Measurements from ENCODE around the gene ARHGEF26.

Gene ARHGEF26

GRCh38 chr3:154164387-154164786 lies 43.2 kb downstream of the ARHGEF26 start:
- DNase-seq: no peak

- no peak for DNase-seq
These were observed 48.0 kb downstream of the ARHGEF26 start for GRCh38 chr3:154168998-154169795.

- no peak for DNase-seq
These were observed 48.6 kb downstream of the ARHGEF26 start for GRCh38 chr3:154169796-154170110.

- DNase-seq: no peak
These were observed 49.1 kb downstream of the ARHGEF26 start for GRCh38 chr3:154170300-154170699.

- DNase-seq: no peak
These were observed 53.9 kb downstream of the ARHGEF26 start for GRCh38 chr3:154175041-154175440.

- DNase-seq: no peak
These were observed 54.8 kb downstream of the ARHGEF26 start for GRCh38 chr3:154176036-154176435.

- DNase-seq: no peak
These were observed 56.2 kb downstream of the ARHGEF26 start for GRCh38 chr3:154177406-154177805.

GRCh38 chr3:154178172-154178571 lies 57.0 kb downstream of the ARHGEF26 start:
- DNase-seq: no peak

- DNase-seq: no peak
These were observed 59.9 kb downstream of the ARHGEF26 start for GRCh38 chr3:154180836-154181691.

GRCh38 chr3:154182322-154182922 lies 61.2 kb downstream of the ARHGEF26 start:
- DNase-seq: no peak

- no peak for DNase-seq
These were observed 61.8 kb downstream of the ARHGEF26 start for GRCh38 chr3:154182975-154183374.

GRCh38 chr3:154184582-154184981 lies 63.4 kb downstream of the ARHGEF26 start:
- no peak for DNase-seq

GRCh38 chr3:154188437-154188836 lies 67.2 kb downstream of the ARHGEF26 start:
- no peak for DNase-seq

GRCh38 chr3:154188846-154189245 lies 67.7 kb downstream of the ARHGEF26 start:
- no peak for DNase-seq

- no peak for DNase-seq
These were observed 70.3 kb downstream of the ARHGEF26 start for GRCh38 chr3:154191520-154191919.

- DNase-seq: no peak
These were observed 71.0 kb downstream of the ARHGEF26 start for GRCh38 chr3:154192225-154192624.

- DNase-seq: no peak
These were observed 71.9 kb downstream of the ARHGEF26 start for GRCh38 chr3:154193000-154193615.

- DNase-seq: no peak
These were observed 73.7 kb downstream of the ARHGEF26 start for GRCh38 chr3:154194877-154195276.

- DNase-seq: no peak
These were observed 74.6 kb downstream of the ARHGEF26 start for GRCh38 chr3:154195620-154196356.

- no peak for DNase-seq
These were observed 76.6 kb downstream of the ARHGEF26 start for GRCh38 chr3:154197751-154198150.

- DNase-seq: no peak
These were observed 88.3 kb downstream of the ARHGEF26 start for GRCh38 chr3:154209499-154209898.

GRCh38 chr3:154210986-154211385 lies 89.8 kb downstream of the ARHGEF26 start:
- no peak for DNase-seq

- DNase-seq: no peak
These were observed 93.1 kb downstream of the ARHGEF26 start for GRCh38 chr3:154214306-154214705.

Measured in activated CD4-positive, CD25-positive, alpha-beta regulatory T cell treated with anti-CD3 and anti-CD28 coated beads, Interleukin-2, amount 50 U/mL, for 72 hours (primary cell).